HG03342 (cell line): Measurements from ENCODE around the gene SMG9.

Experiments
- ATAC-seq: cut with Tn5 transposase; IDR thresholded peaks from one replicate; pipeline ENCODE4 v1.9.1; 2021; ENCODE audit warnings: mild to moderate bottlenecking, moderate library complexity; ENCODE audit not compliant: unreplicated experiment

SMG9 gene

DNA sequence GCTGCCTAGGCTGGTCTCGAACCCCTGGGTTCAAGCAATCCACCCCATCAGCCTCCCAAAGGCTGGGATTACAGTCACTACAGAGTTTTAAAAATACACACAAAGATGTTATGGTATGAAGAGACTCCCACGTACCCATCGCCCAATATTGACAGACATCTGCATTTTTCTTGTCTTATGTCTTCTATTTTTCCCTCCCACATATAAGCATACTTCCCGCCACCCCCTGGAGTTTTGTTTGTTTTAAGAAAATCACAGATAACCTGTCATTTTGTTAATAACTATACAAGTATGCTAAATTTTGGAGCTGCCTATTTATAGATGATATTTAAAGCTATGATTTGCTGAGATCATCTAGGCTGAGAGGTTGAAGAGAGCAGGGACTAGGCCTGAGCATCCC, 6.2 kb upstream of the SMG9 start:
- ATAC-seq: no peak

DNA sequence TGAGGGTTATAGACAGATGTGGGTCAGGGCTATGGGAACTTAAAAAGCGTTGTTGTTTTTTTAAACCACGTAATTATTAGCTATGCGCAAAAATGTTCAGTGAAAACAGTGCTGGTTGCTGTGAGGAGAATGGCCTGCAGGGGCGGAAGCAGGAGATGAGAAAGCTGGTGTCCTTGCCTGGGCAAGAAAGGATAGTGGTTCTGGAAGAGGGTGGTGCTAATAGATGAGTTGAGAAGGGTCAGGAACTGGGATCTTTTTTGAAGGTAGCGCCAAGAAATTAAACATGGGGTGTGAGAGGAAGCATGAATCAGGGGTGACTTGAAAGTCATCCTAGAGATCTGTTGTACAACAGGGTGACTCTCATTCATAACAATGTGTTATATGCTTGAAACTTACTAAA, 4.8 kb upstream of the SMG9 start:
- ATAC-seq: no peak

DNA sequence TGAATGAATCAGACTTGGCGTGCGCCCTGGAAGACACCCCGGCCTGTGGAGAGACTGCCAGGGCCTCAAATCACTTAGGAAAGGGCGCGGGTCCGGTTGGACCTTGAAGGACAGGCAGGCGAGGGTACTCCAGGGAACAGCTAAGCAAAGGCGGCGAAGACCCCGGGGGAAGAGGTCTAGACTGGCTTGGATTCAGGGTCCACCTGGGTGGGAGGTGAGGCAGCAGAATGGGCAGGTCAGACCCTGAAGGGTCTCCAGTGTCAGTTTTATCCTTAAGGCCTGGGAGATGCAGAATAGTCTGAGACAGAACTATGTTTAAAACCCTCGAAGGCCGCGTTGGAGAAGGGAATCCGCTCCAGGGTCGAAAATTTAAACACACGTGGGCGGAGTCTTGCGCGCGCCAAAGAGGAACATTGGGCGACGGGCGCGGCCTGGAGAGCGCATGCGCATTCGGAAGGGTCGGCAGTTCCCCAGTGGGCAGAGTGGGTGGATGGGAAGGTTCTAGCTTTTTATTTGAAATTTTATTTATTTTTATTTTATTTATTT, 567 bp upstream of the SMG9 start:
- ATAC-seq: no peak

DNA sequence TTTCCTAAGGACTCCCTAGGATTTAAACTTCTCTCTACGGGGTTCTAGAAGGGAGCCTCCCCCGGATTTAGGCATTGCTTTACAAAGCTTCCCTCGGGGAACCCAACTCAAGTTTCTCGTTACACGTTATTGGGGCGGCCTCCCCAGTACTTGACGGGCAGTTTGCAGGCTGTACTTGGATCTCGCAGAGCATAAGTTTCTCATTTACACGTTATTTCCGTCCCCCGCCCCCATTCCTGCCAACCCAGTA, 584 bp downstream of the SMG9 start:
- ATAC-seq: no peak

DNA sequence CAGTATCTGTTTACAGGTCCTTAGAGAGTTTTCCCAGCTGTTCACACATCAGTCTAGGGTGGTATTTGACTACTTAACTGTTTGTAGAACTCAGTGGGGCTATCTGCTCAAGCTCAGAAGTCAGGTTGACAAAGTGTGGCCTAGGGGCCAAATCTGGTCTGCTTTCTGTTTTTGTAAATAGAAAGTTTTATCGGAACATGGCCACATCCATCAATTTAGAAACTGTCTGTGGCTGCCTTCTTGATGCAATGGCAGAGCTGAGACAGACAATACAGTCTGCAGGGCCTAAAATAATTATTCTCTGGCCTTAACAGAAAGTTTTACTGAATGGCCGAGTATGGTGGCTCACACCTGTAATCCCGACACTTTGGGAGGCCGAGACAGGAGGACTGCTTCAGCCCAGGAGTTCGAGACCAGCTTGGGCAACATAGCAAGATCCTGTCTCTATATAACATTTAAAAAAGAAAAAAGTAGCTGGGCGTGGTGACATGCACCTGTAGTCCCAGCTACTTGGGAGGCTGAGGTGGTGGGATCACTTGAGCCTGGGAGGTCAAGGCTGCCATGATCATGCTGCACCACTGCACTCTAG, 2.4 kb downstream of the SMG9 start:
- no peak for ATAC-seq

DNA sequence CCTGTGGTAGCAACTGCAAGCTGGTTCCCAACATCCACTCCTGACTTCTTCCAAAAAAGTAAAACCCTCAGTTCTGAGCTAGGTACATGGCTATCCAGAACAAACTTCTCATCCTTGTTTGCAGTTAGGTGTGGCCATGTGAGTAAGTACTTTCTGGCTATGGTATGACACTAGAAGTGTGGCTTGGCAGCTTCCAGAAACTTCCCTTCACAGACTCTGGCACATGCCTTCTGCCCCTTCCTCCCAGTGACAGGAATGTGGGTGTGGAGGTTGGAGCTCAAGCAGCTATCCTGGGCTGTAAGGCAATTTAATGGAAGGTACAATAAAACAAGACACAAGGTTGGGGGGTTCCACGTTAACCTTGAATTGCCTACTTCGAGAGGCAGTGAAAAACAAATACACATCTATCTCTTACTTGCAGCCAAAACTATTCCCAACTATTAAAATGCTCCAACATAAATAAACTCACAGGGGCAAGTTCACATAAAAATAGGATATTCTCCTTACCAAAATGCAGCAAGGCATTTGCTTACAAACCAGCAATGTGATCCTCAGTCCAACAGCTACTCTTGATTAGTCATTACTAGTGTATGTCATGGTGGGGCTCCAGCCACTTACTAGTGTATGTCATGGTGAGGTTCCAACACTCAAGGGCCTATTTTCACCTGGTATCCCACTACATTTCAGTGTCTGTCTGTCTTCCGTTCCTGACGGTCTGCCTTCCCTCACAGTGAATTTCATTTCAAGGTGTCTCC, 3.1 kb downstream of the SMG9 start:
- ATAC-seq: no peak

DNA sequence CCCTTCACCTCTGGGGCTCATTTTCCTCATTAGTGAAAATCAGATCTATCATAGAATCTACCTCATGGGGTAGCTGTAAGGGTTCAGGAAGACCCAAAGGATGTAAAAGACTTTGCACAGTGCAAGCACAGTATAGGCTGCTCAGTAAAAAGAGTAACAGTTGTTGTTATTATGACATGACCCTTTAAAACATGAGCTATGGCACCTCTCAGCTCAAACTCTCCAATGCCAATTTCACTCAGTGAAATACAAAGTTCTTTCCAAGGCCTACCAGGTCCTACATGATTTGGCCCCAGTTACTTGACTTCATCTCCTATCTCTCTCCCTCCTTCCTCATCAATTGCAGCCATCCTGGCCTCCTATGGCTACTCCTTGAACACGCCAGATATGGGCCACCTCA, 4.9 kb downstream of the SMG9 start:
- ATAC-seq: no peak

DNA sequence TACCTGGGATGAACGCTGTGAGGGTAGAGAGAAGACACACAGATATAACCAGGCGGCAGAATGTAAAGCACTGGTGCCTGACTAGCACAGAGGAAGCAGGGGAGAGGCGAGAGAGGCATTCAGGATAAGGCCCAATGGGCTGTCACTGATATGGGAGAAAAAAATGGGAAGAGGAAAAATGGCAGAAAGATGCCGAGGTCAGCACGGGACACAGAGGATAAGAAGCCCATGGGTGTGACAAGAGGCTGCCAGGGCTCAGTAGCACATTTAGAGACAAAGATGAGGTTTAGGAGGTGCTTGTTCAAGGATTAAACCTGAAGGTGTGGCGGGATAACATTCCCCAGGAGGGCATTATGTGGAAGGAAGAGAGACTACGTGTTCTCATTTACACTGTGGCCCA, 5.6 kb downstream of the SMG9 start:
- ATAC-seq: no peak

DNA sequence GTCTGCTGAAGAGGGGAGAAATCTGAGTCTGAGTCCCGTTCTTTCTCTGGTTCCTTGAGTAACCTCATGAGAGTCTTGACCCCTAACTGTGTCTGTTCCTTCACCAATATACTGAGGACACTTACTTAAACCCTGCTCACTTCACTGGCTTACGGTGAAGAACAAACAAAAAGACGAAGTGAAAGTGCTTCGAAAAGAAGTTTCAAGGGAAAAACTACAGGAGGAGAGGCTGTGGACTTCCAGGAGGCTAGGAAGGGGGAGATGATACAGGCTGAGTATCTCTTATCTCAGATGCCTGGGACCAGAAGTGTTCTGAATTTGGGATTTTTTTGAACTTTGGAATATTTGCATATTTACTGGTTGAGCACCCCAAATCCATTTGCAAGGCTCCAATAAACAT, 6.1 kb downstream of the SMG9 start:
- ATAC-seq: no peak

DNA sequence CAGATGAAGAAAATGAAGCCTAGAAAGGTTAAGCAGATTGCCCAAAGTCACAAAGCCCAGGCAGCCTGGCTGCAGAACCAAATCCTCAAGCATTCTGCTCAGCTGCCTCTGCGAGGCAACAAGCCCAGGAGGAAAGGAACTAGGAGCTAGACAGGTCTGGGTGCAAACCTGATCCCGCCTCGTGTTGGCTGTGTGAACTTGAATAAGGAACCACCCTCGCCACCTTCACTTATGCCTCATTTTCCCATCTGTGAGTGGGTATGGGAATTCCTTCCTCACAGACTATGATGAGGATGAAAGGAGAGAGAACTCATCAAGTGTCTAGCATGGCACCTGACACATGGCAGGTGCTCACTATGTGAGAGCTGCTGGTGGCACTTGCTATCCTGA, 6.6 kb downstream of the SMG9 start:
- no peak for ATAC-seq

DNA sequence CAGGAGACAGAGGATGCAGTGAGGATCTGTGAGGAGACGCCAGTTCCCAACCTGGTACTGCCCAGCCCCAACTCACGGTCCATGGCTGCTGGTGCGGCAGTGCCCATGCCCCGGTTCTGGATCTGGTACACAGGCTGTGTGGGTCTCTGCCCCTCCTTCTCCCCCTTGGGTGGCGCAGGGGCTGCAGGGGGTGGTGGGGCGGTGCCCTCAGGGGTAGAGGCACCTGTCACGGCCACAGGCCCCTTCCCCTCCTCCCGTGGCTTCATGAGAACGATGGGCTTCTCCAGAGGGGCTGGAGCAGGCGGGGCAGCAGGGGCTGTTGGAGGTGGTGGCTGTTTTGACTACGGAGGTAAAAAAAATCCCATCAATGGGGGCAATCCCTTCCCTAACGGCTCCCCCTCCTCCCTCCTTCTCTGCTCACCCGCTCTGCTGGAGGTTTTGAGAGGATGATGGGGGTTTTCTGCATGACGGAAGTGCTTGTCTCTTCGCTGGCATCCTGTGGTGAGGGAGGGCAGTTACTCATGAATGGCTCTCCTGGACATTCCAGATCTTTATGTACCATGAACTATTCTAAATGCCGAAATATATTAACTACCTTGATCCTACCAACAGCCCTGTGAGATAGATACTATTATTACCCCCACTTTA, 7.1 kb downstream of the SMG9 start:
- ATAC-seq: no peak

DNA sequence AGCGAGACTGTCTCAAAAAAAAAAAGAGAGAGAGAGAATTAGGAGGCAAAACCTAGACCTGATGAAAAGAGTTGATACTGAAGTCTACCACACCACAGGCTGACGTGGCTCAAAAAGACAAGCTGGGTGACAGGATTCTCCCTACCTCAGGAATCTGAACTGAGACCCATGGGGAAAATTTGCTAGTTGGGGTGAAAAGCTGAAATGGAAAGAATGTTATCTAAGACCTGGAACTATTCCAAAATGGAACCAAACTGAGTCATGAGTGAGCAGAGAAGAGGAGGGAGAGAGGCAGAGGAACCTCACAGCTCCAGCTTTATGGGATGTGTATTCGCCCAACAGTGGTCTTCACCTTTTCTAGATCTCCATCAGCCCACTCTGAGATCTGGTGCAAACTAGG, 11.7 kb downstream of the SMG9 start:
- no peak for ATAC-seq

DNA sequence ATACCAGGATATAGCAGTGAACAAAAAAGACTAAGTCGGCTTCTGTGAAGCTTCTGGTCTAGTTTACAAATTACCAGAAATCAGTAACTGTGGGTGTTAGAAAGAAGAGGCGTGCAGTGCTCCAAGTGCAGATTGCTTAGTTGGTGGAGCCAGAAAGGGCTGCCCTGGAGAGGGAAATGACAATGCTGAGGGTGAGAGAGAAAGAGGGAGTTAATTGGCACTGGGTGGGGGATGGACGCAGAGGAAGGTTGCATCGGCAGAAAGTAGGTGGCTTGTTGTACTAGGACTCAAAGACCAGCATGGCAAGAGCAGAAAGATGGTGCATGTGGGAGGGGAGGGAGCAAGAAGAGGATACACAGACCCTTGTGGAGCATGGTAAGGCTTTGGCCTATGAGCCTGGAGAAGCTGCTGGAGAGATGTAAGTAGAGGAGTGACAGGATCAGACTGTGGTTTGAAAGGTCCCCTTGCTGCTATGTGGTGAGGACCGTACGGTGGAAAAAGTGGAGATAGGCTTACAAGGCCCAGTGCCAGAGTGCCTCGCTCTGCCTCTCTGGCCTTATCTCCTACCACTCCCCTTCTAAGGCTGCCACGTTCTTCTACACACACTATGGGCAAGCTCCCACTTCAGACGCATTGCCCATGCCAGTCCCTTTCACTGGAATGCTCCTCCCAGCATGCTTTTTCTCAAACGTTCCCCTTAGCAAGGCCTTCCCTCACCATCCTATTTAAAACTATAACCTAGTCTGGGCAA, 13.5 kb downstream of the SMG9 start:
- no peak for ATAC-seq

DNA sequence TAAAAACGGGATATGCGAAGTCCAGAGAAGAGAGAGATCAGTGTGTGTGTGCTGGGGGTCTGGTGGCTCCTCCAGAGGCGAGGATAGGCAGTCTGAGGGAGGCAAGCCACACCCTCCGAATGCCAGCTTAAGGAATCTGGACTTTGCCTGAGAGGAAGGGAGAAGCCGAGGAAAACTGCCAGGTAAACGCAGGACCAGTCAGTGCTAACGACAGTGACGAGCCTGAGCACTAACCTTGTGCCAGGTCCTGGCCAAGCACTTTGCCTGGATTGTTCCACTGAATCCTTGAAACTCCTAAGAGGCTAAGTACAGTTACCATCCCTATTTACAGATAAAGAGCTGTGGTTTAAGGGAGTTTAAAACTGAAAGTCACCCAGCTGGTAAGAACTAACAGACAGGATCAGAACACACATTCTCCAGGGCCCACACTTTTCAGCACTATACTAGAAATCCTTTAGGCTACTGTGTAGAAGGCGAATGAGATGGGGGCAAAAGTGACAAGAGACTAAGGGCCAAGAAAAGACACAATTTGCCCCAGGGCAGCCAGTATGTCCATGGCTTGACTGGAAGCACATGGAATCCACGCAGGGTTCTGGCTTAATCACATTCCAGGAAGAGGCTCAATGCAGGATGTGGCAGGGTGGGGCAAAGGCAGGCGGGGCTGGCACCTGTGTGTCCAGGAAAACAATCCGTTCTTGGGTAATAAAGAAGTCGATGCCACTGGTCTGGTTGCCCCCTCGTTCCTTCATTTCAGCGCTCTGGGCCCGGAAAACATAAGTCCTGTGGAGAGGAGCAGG, 15.1 kb downstream of the SMG9 start:
- ATAC-seq: no peak

DNA sequence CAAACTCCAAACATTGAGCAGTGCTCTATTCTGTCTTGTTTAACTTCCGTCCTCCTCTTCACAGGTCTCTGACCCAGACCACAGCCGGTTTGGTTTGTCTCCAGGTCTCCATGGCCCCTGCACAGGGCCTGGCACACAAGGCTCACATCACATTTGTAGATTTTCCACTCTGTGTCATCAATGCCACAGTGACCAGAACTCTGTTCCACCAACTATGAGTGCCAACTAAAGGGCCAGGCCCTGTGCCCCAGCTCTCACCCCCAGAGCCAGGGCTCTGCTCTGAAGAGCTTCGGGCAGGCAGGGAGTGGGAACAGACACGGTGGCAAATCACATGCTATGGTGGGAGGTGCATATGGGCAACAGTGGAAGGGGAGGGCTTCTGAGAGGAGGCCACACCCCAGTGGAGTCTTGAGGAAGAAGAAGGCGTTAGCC, 16.0 kb downstream of the SMG9 start:
- no peak for ATAC-seq

DNA sequence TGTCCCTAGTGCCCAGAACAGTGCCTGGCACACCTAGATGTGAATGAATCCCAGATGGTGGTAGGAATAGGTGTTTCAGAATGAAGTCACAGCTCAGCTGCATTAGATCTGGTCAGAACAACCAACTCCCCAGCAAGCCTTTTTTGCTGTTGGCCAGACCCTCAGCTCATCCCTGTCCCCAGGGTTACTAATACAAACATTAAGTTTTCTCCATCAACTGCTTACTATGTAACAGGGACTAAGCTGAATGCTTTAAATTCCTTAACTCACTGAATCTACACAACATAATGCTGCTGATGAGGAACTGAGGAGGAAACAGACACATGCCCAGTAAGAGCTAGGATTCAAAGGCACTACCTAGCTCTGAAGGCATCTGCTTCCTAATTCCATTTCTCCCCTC, 18.8 kb downstream of the SMG9 start:
- no peak for ATAC-seq

DNA sequence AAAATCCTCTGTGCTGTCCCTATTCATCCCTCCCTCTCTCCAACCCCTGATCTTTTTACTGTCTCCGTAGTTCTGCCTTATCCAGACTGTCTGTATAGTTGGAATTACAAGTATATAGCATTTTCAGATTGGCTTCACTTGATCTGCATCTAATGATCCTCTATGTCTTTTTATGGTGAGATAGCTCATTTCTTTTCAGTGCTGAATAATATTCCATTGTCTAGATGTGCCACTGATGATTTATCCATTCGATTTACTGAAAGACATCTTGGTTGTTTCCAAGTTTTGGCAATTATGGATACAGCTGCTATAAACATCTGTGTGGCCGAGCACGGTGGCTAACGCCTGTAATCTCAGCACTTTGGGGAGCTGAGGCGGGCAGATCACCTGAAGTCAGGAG, 19.7 kb downstream of the SMG9 start:
- no peak for ATAC-seq

DNA sequence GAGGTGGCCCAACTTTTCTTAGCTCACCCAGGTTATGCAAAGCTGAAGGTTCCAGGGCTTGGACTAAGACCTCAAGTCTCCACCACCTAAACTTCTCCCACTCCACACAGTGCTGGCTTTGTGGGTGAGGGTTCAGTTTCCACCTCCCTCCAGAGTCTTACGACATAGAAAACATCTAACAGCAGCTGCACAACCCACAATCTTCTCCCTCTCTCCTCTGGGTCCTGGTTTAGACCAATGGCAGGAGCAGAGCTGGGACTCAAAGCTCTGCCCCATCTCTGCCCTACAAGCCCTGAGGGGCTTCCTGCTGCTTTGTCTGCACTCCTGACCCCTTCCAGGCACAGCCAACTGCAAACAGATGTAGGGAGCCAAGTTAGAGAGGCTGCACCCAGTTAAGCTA, 22.9 kb downstream of the SMG9 start:
- ATAC-seq: no peak

DNA sequence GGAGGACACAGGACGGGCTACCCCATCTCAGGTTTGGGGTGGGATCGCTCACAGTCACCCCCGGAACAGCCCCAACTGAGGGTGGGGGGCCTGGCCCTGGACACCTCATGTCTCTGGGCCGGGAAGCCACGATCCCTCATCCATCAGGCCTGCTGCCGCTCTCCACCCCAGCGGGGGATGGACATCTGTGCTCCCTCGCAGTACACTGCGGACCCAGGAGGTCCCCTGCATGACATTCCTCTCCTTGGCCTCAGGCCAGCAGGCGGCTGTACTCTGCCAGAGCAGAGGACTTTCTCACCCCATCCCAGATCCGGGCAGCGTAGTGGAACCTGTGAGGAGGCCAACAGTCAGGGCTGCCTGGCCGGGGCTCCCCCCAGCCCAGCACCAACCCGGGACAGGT, 23.4 kb downstream of the SMG9 start:
- no peak for ATAC-seq

DNA sequence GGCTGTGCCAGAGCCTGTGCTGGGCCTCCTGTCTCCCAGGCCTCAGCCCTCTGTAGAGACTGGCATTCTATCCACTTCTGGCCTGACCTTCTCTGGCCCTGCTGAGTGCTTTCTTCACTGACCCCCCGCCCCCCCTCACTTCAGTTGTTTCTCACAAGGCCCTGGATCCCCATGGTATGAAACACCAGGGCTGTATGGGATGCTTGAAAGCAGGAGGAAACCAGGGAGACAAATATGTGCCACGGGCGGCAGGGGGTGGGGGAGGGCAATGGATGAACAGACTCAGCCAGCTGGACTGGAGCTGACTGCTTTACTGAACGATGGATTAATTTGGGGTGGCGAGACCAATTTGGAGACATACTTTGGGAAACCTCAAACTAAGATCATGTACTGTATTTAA, 24.8 kb downstream of the SMG9 start:
- ATAC-seq: no peak

DNA sequence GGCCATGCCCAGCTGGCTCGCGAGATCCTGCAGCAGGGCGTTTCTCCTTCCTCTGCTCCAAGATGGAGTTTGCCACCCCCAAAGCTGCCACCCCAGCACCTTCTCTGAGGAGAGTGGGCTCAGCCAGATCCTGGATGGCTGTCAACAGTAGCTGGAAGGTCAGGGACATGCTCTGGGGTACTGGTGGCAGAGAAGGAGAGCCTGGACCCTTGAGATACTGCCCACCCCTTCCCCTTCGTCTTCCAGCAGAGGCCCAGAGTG, 27.2 kb downstream of the SMG9 start:
- ATAC-seq: no peak
